Mesenchymal stem cell (in vitro differentiated cells and primary cell): Measurements from ENCODE around the gene WBP11.

Experiments
- DNase-seq: peaks from one replicate; pipeline ENCODE4 v3.0.0-alpha.2; 2013
- H2AFZ ChIP-seq: one replicate; pipeline ENCODE4 v1.6.1; 2013; ENCODE audit warnings: low read depth, mild to moderate bottlenecking, control low read depth, inconsistent platforms, low read length, moderate library complexity
- H2AK5ac ChIP-seq: 2 replicates; pipeline ENCODE4 v1.6.1; 2013; ENCODE audit warnings: low read length, moderate library complexity, mild to moderate bottlenecking, inconsistent platforms; ENCODE audit not compliant: severe bottlenecking
- H2BK120ac ChIP-seq: one replicate; pipeline ENCODE4 v1.6.1; 2013; ENCODE audit warnings: low read depth, mild to moderate bottlenecking, inconsistent platforms, low read length, moderate library complexity
- H2BK12ac ChIP-seq, 2 experiments: one replicate each; pipeline ENCODE4 v1.6.1; 2013; ENCODE audit warnings: inconsistent platforms in 2 of 2, low read length in 2 of 2, mild to moderate bottlenecking in 2 of 2, moderate library complexity in 2 of 2, control low read depth in 1 of 2
- H2BK15ac ChIP-seq: one replicate; pipeline ENCODE4 v1.6.1; 2013; ENCODE audit warnings: mild to moderate bottlenecking, low read depth, inconsistent platforms; ENCODE audit not compliant: poor library complexity, severe bottlenecking
- H2BK5ac ChIP-seq: 2 replicates; pipeline ENCODE4 v1.6.1; 2013; ENCODE audit warnings: low read depth, mild to moderate bottlenecking, low read length, control low read depth, inconsistent platforms; ENCODE audit not compliant: poor library complexity, severe bottlenecking
- H3K14ac ChIP-seq, 2 experiments: one replicate each; pipeline ENCODE4 v1.6.1; 2013; ENCODE audit warnings: inconsistent platforms in 2 of 2, low read length in 2 of 2, control low read depth in 1 of 2, mild to moderate bottlenecking in 1 of 2, moderate library complexity in 1 of 2
- H3K18ac ChIP-seq, 2 experiments: one replicate each; pipeline ENCODE4 v1.6.1; 2013; ENCODE audit warnings: inconsistent platforms in 2 of 2, low read length in 2 of 2, control low read depth in 1 of 2, low read depth in 1 of 2, mild to moderate bottlenecking in 1 of 2
- H3K23ac ChIP-seq, 2 experiments: one replicate each; pipeline ENCODE4 v1.6.1; 2013; ENCODE audit warnings: inconsistent platforms in 2 of 2, low read length in 2 of 2, mild to moderate bottlenecking in 2 of 2, moderate library complexity in 2 of 2, control low read depth in 1 of 2
- H3K27ac ChIP-seq: 2 replicates; pipeline ENCODE4 v1.5.1; 2013; ENCODE audit warnings: mild to moderate bottlenecking, moderate library complexity, low read length, control low read depth, inconsistent platforms; ENCODE audit not compliant: poor library complexity, severe bottlenecking
- H3K27me3 ChIP-seq, 2 experiments: 2 replicates each; pipeline versions ENCODE4 v1.6.1 to v1.7.0; 2013; ENCODE audit warnings: low read length in 2 of 2, mild to moderate bottlenecking in 2 of 2, moderate library complexity in 2 of 2, control low read depth in 1 of 2, inconsistent platforms in 1 of 2; ENCODE audit not compliant: control insufficient read depth in 1 of 2, insufficient read depth in 1 of 2
- H3K36me3 ChIP-seq, 2 experiments: 2 replicates each; pipeline versions ENCODE4 v1.6.1 to v1.7.0; 2013; ENCODE audit warnings: low read length in 2 of 2, control low read depth in 1 of 2, inconsistent platforms in 1 of 2, low read depth in 1 of 2, mild to moderate bottlenecking in 1 of 2; ENCODE audit not compliant: insufficient read depth in 2 of 2, control insufficient read depth in 1 of 2
- H3K4ac ChIP-seq, 2 experiments: one replicate each; pipeline ENCODE4 v1.6.1; 2013; ENCODE audit warnings: inconsistent platforms in 2 of 2, low read length in 2 of 2, mild to moderate bottlenecking in 2 of 2, moderate library complexity in 2 of 2, control low read depth in 1 of 2, low read depth in 1 of 2
- H3K4me1 ChIP-seq: 2 replicates; pipeline ENCODE4 v1.6.1; 2013; ENCODE audit warnings: low read depth, low read length, control low read depth; ENCODE audit not compliant: control insufficient read depth, insufficient read depth
- H3K4me2 ChIP-seq: 2 replicates; pipeline ENCODE4 v1.6.1; 2013; ENCODE audit warnings: low read length, mild to moderate bottlenecking, inconsistent platforms; ENCODE audit not compliant: poor library complexity, severe bottlenecking
- H3K4me3 ChIP-seq, 2 experiments: 2 replicates each; pipeline versions ENCODE4 v1.5.1 to v1.7.0; 2013; ENCODE audit warnings: low read length in 2 of 2, mild to moderate bottlenecking in 2 of 2, control low read depth in 1 of 2, low read depth in 1 of 2; ENCODE audit not compliant: insufficient read depth in 1 of 2
- H3K79me1 ChIP-seq: replicated peaks from 2 replicates; pipeline ENCODE4 v1.6.1; 2013; ENCODE audit warnings: mild to moderate bottlenecking, control low read depth, low read length, inconsistent platforms; ENCODE audit not compliant: poor library complexity, severe bottlenecking
- H3K9ac ChIP-seq: 2 replicates; pipeline ENCODE4 v1.7.0; 2013; ENCODE audit warnings: mild to moderate bottlenecking, low read length, moderate library complexity
- H3K9me3 ChIP-seq: 2 replicates; pipeline ENCODE4 v1.7.0; 2013; ENCODE audit warnings: mild to moderate bottlenecking, low read length; ENCODE audit not compliant: control insufficient read depth
- H4K8ac ChIP-seq: one replicate; pipeline ENCODE4 v1.6.1; 2013; ENCODE audit warnings: inconsistent platforms, mild to moderate bottlenecking, low read length, moderate library complexity
- H4K91ac ChIP-seq: one replicate; pipeline ENCODE4 v1.6.1; 2013; ENCODE audit warnings: mild to moderate bottlenecking, low read length, inconsistent platforms
- WGBS: methylation state at CpG from one replicate; pipeline ENCODE4 v1.1.7; 2013; ENCODE audit warnings: mixed read lengths; 5-methylcytosine and 5-hydroxymethylcytosine counted together

The WBP11 gene

GRCh38 chr12:14777271-14777670, 26.0 kb downstream of the WBP11 start:
- H3K4me3 ChIP-seq = peak overlapping the region in 1 of 2 experiments; percentile 95
- H4K8ac ChIP-seq = no peak overlapping the region
- no peak for DNase-seq
- H3K14ac ChIP-seq = no peak overlapping the region
- no peak overlapping the region for H2BK5ac ChIP-seq
- peak overlapping the region; percentile 95 for H3K9ac ChIP-seq
- no peak overlapping the region for H2BK15ac ChIP-seq
- no peaks in the 10 kb centered on the region for H3K36me3 ChIP-seq
- H2BK120ac ChIP-seq = no peak overlapping the region
- H3K18ac ChIP-seq = no peak overlapping the region
- no peak overlapping the region for H4K91ac ChIP-seq
- H3K23ac ChIP-seq = no peak overlapping the region
- H2BK12ac ChIP-seq = no peak overlapping the region
- 29% methylated on average over 3 of the region's 3 CpGs for WGBS
- H3K4me1 ChIP-seq = no peaks in the 10 kb centered on the region
- no peaks in the 10 kb centered on the region for H3K9me3 ChIP-seq
- no peak overlapping the region for H3K4me2 ChIP-seq
- no peak overlapping the region for H3K4ac ChIP-seq
- H3K27me3 ChIP-seq = no peaks in the 10 kb centered on the region
- no peak overlapping the region for H2AFZ ChIP-seq
- no peak overlapping the region for H3K27ac ChIP-seq
- H2AK5ac ChIP-seq = no peak overlapping the region
- H3K79me1 ChIP-seq = peaks cover 4% of the 10 kb centered on the region

DNA sequence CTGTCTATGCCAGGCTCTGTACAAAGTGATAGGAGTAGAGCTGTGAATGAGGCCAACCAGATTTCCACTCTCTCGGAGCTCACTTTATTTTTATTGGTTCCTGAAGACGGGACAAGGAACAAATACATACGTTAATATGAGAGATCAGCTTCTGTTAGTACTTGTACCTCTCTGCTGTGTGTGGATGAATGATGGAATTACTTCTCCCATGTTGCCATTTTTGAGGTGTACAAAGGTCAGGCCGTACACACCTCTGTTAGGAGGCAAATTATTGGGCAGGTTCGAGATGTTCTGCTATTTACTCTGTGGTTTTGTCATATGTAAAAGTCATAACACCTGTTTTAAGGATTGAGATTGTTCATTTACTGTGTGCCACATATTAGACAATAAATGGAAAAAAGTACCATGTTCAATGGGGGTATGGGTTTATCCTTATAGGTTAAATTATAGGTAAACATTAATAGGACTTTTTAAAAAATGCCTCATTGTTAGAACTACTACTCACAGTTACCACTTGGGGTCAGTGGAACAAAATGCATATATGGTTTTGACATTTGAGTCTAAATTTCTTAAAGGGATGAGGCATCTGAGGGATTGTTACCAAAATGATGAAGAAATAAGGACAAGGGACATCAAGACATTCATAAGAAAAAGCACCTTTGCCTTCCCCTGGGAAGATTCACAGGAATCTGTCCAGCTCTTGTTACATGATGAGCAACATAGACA, 26.9 kb downstream of the WBP11 start:
- Histone ChIP-seq H3K9me3 (no peaks in the 10 kb centered on the region), H4K91ac (no peak overlapping the region), H2BK15ac (no peak overlapping the region), H4K8ac (no peak overlapping the region), H3K23ac (no peak overlapping the region), H3K4me2 (no peak overlapping the region), H3K9ac (peak overlapping the region; percentile 95), H3K18ac (no peak overlapping the region), H2AK5ac (peak overlapping the region; percentile 46), H3K79me1 (peaks cover 4% of the 10 kb centered on the region), H2BK12ac (no peak overlapping the region), H3K4ac (no peak overlapping the region), H2BK120ac (no peak overlapping the region), H3K27me3 (no peaks in the 10 kb centered on the region), H3K4me1 (no peaks in the 10 kb centered on the region), H2AFZ (no peak overlapping the region), H3K14ac (no peak overlapping the region), H3K4me3 (peak overlapping the region in 1 of 2 experiments; percentile 95), H3K27ac (no peak overlapping the region), H3K36me3 (no peaks in the 10 kb centered on the region), H2BK5ac (no peak overlapping the region)
- WGBS = 92% methylated on average over 5 of the region's 5 CpGs
- DNase-seq = peak; percentile 39

- H3K27me3 ChIP-seq = no peaks in the 10 kb centered on the region
- H2BK5ac ChIP-seq = no peak overlapping the region
- H3K18ac ChIP-seq = no peak overlapping the region
- H2BK15ac ChIP-seq = no peak overlapping the region
- no peak overlapping the region for H2BK120ac ChIP-seq
- H3K4ac ChIP-seq = no peak overlapping the region
- H3K14ac ChIP-seq = no peak overlapping the region
- no peak overlapping the region for H2AFZ ChIP-seq
- H4K91ac ChIP-seq = no peak overlapping the region
- peak; percentile 75 for DNase-seq
- WGBS = 61% methylated on average over 1 of the region's 1 CpG
- peak overlapping the region in 1 of 2 experiments; percentile 95 for H3K4me3 ChIP-seq
- H2AK5ac ChIP-seq = no peak overlapping the region
- no peaks in the 10 kb centered on the region for H3K36me3 ChIP-seq
- H3K79me1 ChIP-seq = peaks cover 4% of the 10 kb centered on the region
- H3K4me2 ChIP-seq = peak overlapping the region; percentile 86
- no peak overlapping the region for H2BK12ac ChIP-seq
- H3K9me3 ChIP-seq = no peaks in the 10 kb centered on the region
- H3K27ac ChIP-seq = peak overlapping the region; percentile 87
- peak overlapping the region; percentile 95 for H3K9ac ChIP-seq
- H4K8ac ChIP-seq = no peak overlapping the region
- no peak overlapping the region for H3K23ac ChIP-seq
- no peaks in the 10 kb centered on the region for H3K4me1 ChIP-seq
Observed at GRCh38 chr12:14775636-14775980, 27.7 kb downstream of the WBP11 start.

DNA sequence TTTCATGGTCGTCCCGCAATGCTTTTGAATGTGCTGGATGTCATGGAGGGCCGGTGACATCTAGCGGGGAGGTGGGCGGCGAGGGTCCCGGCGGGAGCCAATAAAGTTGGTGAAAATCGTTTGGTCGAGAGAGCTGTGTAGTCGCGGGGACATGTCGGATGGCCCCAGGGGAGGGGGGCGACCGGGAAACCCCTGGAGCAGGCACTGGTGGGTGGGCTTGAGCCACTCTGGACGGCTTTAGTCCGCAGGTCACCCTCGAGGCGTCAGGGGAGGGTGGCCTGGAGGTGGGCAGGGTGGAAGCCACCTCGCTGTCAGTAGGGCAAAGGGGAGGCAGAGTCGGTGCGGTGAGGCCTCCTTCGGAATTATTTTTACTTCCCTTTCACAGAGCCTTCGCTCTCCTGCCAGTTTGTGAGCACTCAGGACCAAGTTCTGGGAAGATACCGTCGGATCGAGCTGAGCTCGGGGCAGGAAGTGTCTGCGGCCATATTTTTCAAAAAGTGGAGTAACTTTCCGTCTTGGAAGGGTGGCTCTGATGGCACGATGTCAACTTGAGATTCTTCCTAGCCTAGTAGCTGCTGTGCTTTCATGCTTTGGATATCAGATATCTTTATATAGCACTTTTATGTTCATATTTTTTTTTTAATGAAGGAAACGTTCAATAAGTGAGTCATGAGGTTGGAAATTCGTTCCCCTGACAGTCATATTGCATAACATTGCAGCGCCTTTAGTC, 28.2 kb downstream of the WBP11 start:
- peak overlapping the region; percentile 36 for H2AFZ ChIP-seq
- peak overlapping the region; percentile 87 for H3K27ac ChIP-seq
- H2BK120ac ChIP-seq = peak overlapping the region; percentile 71
- H3K27me3 ChIP-seq = no peaks in the 10 kb centered on the region
- H3K4ac ChIP-seq = peak overlapping the region; percentile 54 to 86
- H4K8ac ChIP-seq = peak overlapping the region; percentile 96
- WGBS = 8% methylated on average over 29 of the region's 34 CpGs
- H3K79me1 ChIP-seq = peaks cover 4% of the 10 kb centered on the region
- no peak overlapping the region for H2BK5ac ChIP-seq
- no peaks in the 10 kb centered on the region for H3K9me3 ChIP-seq
- H3K4me3 ChIP-seq = peak overlapping the region; percentile 90 to 95
- no peaks in the 10 kb centered on the region for H3K4me1 ChIP-seq
- peak overlapping the region; percentile 95 for H3K9ac ChIP-seq
- peak; percentile 76 for DNase-seq
- no peak overlapping the region for H2AK5ac ChIP-seq
- peak overlapping the region in 1 of 2 experiments; percentile 19 for H3K23ac ChIP-seq
- H3K14ac ChIP-seq = peak overlapping the region in 1 of 2 experiments; percentile 73
- H3K18ac ChIP-seq = peak overlapping the region; percentile 92 to 99
- peak overlapping the region; percentile 7 to 28 for H2BK12ac ChIP-seq
- peak overlapping the region; percentile 86 for H3K4me2 ChIP-seq
- H2BK15ac ChIP-seq = peak overlapping the region; percentile 73
- no peaks in the 10 kb centered on the region for H3K36me3 ChIP-seq
- H4K91ac ChIP-seq = peak overlapping the region; percentile 80
